KMS-11 (cell line): Measurements from ENCODE around the gene TK1.

Experiments used
- H2AFZ ChIP-seq: fragments of 200-600 bp; sonication (generic); 2 replicates; pipeline ENCODE4 v1.6.1; 2016; ENCODE audit warnings: antibody characterized with exemption, mixed run types, low read depth
- H3K27ac ChIP-seq: fragments of 200-600 bp; sonication (generic); 2 replicates; pipeline ENCODE4 v1.6.1; 2016; ENCODE audit warnings: mild to moderate bottlenecking, mixed run types
- H3K27me3 ChIP-seq: fragments of 200-600 bp; sonication (generic); 2 replicates; pipeline ENCODE4 v1.6.1; 2017; ENCODE audit warnings: mild to moderate bottlenecking, low read depth, mixed run types, moderate library complexity; ENCODE audit not compliant: insufficient read depth
- H3K36me3 ChIP-seq: fragments of 200-600 bp; sonication (generic); 2 replicates; pipeline ENCODE4 v1.6.1; 2017; ENCODE audit warnings: mild to moderate bottlenecking, mixed run types; ENCODE audit not compliant: insufficient read depth
- H3K4me1 ChIP-seq: fragments of 200-600 bp; sonication (generic); 2 replicates; pipeline ENCODE4 v1.6.1; 2016; ENCODE audit warnings: mild to moderate bottlenecking, low read depth, mixed run types; ENCODE audit not compliant: poor library complexity, severe bottlenecking
- H3K4me2 ChIP-seq: fragments of 200-600 bp; sonication (generic); 2 replicates; pipeline ENCODE4 v1.7.0; 2016; ENCODE audit warnings: mild to moderate bottlenecking, mixed run types
- H3K4me3 ChIP-seq: fragments of 200-600 bp; sonication (generic); IDR thresholded peaks from 2 replicates; pipeline ENCODE4 v1.6.1; 2017; ENCODE audit warnings: low read depth, low read length, mixed read lengths; ENCODE audit not compliant: insufficient read depth
- H3K79me2 ChIP-seq: fragments of 200-600 bp; sonication (generic); 2 replicates; pipeline ENCODE4 v1.6.1; 2016; ENCODE audit warnings: low read depth, mixed run types; ENCODE audit not compliant: insufficient read depth
- H3K9ac ChIP-seq: fragments of 200-600 bp; sonication (generic); 2 replicates; pipeline ENCODE4 v1.6.1; 2016; ENCODE audit warnings: mild to moderate bottlenecking, mixed run types
- H4K20me1 ChIP-seq: fragments of 200-600 bp; sonication (generic); 2 replicates; pipeline ENCODE4 v1.6.1; 2016; ENCODE audit warnings: mild to moderate bottlenecking, mixed run types; ENCODE audit not compliant: insufficient read depth
- CTCF ChIP-seq: fragments of 200-600 bp; sonication (generic); conservative IDR thresholded peaks from 2 replicates; pipeline ENCODE4 v1.6.1; 2017; ENCODE audit warnings: low read depth, mild to moderate bottlenecking, antibody characterized with exemption, low read length, moderate library complexity, mixed read lengths

Gene TK1

GRCh38 chr17:78129351-78130089, 57.3 kb downstream of the TK1 start:
- Histone ChIP-seq H3K4me2 (peak overlapping the region; percentile 93), H3K4me1 (peaks cover 46% of the 10 kb centered on the region), H2AFZ (peak overlapping the region; percentile 58; the same call in 1 of the 2 replicates), H3K79me2 (peaks cover 50% of the 10 kb centered on the region), H3K9ac (peak overlapping the region; percentile 73; the same call in 1 of the 2 replicates), H3K4me3 (no peak overlapping the region), H3K36me3 (no peaks in the 10 kb centered on the region; the same call in 1 of the 2 replicates), H3K27ac (peak overlapping the region; percentile 68), H3K27me3 (no peaks in the 10 kb centered on the region), H4K20me1 (no peaks in the 10 kb centered on the region)
- TF ChIP-seq CTCF, result no peak

GRCh38 chr17:78128551-78129350, 58.1 kb downstream of the TK1 start, which contains the start of gene TMC6:
Gene TMC6, minus strand, starts transcription at chr17:78128755. Its CDS starts 1,923 bp downstream, at chr17:78126832.
- Histone ChIP-seq H3K79me2 (peaks cover 50% of the 10 kb centered on the region), H3K36me3 (no peaks in the 10 kb centered on the region), H3K4me3 (no peak within 1 kb of the TSS), H2AFZ (peak within 1 kb of the TSS; percentile 58), H3K27ac (peak within 1 kb of the TSS; percentile 68), H3K4me2 (peak within 1 kb of the TSS; percentile 97), H3K4me1 (peaks cover 46% of the 10 kb centered on the region), H4K20me1 (no peaks in the 10 kb centered on the region), H3K9ac (peak within 1 kb of the TSS; percentile 69), H3K27me3 (no peaks in the 10 kb centered on the region)
- TF ChIP-seq CTCF, result no peak

GRCh38 chr17:78127888-78128550, 58.8 kb downstream of the TK1 start:
- Histone ChIP-seq H3K4me1 (peaks cover 51% of the 10 kb centered on the region), H3K27me3 (no peaks in the 10 kb centered on the region), H3K4me2 (peak overlapping the region; percentile 97), H2AFZ (peak overlapping the region; percentile 58), H3K36me3 (no peaks in the 10 kb centered on the region), H3K27ac (peak overlapping the region; percentile 50), H3K4me3 (no peak overlapping the region), H4K20me1 (no peaks in the 10 kb centered on the region), H3K9ac (peak overlapping the region; percentile 69), H3K79me2 (peaks cover 47% of the 10 kb centered on the region)
- no peak for TF ChIP-seq CTCF

GRCh38 chr17:78127239-78127887, 59.5 kb downstream of the TK1 start:
- Histone ChIP-seq H3K4me1 (peaks cover 53% of the 10 kb centered on the region), H3K27ac (peak overlapping the region; percentile 50), H3K4me3 (no peak overlapping the region), H3K4me2 (peak overlapping the region; percentile 97), H3K9ac (peak overlapping the region; percentile 69), H3K79me2 (peaks cover 40% of the 10 kb centered on the region), H3K36me3 (no peaks in the 10 kb centered on the region), H3K27me3 (no peaks in the 10 kb centered on the region), H4K20me1 (no peaks in the 10 kb centered on the region), H2AFZ (no peak overlapping the region)
- TF ChIP-seq CTCF, result no peak
